Fibroblast of lung (primary cell): Measurements from ENCODE around the gene SLC36A3. TPM values are rescaled to one million over a fixed set of nuclear protein-coding genes. Genes with fewer than 3 reads are reported as not detected.

Source experiments
- DNase-seq, 2 donors: peaks; one replicate each; pipeline versions ENCODE4 v3.0.0 to v3.0.0-alpha.2; 2010; ENCODE audit warnings: low read depth in 2 of 2
- H2AFZ ChIP-seq: 2 replicates; pipeline ENCODE4 v1.5.1; 2012; ENCODE audit warnings: low read length, control low read depth, inconsistent platforms
- H3K27ac ChIP-seq: 2 replicates; pipeline ENCODE4 v1.5.1; 2011; ENCODE audit warnings: low read length, control low read depth; ENCODE audit not compliant: insufficient read depth
- H3K27me3 ChIP-seq: 2 replicates; pipeline ENCODE4 v1.5.1; 2011; ENCODE audit warnings: mild to moderate bottlenecking, low read length; ENCODE audit not compliant: control insufficient read depth, insufficient read depth
- H3K36me3 ChIP-seq: 2 replicates; pipeline ENCODE4 v1.5.1; 2011; ENCODE audit warnings: low read length; ENCODE audit not compliant: control insufficient read depth, insufficient read depth
- H3K4me1 ChIP-seq: 2 replicates; pipeline ENCODE4 v1.5.1; 2011; ENCODE audit warnings: low read length; ENCODE audit not compliant: control insufficient read depth, insufficient read depth; ENCODE audit errors: extremely low read depth
- H3K4me2 ChIP-seq: 2 replicates; pipeline ENCODE4 v1.5.1; 2011; ENCODE audit warnings: low read length, control low read depth; ENCODE audit not compliant: insufficient read depth; ENCODE audit errors: extremely low read depth
- H3K4me3 ChIP-seq, 4 experiments: fragments of 200-600 bp in 1 of 4; sonication (generic) in 1 of 4; replicated peaks in 1 of 4; 2 replicates each; pipeline ENCODE4 v1.5.1; 2011 to 2016; ENCODE audit warnings: low read length in 4 of 4, low read depth in 3 of 4, mild to moderate bottlenecking in 3 of 4, control low read depth in 2 of 4, inconsistent platforms in 1 of 4, mixed read lengths in 1 of 4; ENCODE audit not compliant: insufficient read depth in 1 of 4; ENCODE audit errors: control extremely low read depth in 1 of 4
- H3K79me2 ChIP-seq: 2 replicates; pipeline ENCODE4 v1.5.1; 2012; ENCODE audit warnings: mild to moderate bottlenecking, low read length, inconsistent platforms; ENCODE audit not compliant: control insufficient read depth, insufficient read depth
- H3K9ac ChIP-seq: 2 replicates; pipeline ENCODE4 v1.5.1; 2011; ENCODE audit warnings: mild to moderate bottlenecking, low read length, control low read depth; ENCODE audit not compliant: insufficient read depth
- H3K9me3 ChIP-seq: 2 replicates; pipeline ENCODE4 v1.5.1; 2012; ENCODE audit warnings: low read depth, low read length; ENCODE audit not compliant: control insufficient read depth, insufficient read depth
- H4K20me1 ChIP-seq: 2 replicates; pipeline ENCODE4 v1.5.1; 2011; ENCODE audit warnings: low read length; ENCODE audit not compliant: control insufficient read depth, insufficient read depth; ENCODE audit errors: extremely low read depth
- CTCF ChIP-seq, 2 donors: IDR thresholded peaks in 1 of 2; conservative IDR thresholded peaks in 1 of 2; 1 replicate in 1 of 2; 2 replicates in 1 of 2; pipeline ENCODE4 v1.5.1; 2011 to 2012; ENCODE audit warnings: low read length in 2 of 2, control low read depth in 1 of 2, inconsistent platforms in 1 of 2, low read depth in 1 of 2, mild to moderate bottlenecking in 1 of 2
- EZH2 ChIP-seq: IDR thresholded peaks from 2 replicates; pipeline ENCODE4 v1.5.1; 2012; ENCODE audit warnings: low read length, control low read depth, mild to moderate bottlenecking; ENCODE audit errors: missing control alignments
- polyA plus RNA-seq, 2 donors: library from polyadenylated mRNA; depleted of rRNA in 1 of 2; stranded (reverse) in 1 of 2; unstranded in 1 of 2; fragments of >200 nt; gene quantifications; 2 replicates each; pipeline ENCODE4 v1.2.1, GENCODE V29; 2011 to 2012; ENCODE audit warnings: missing spikeins in 1 of 2
- total RNA-seq: library from RNA; depleted of rRNA; stranded (reverse); fragments of >200 nt; gene quantifications from 2 replicates; pipeline ENCODE4 v1.2.1, GENCODE V29; 2014

Gene SLC36A3
- total and polyA plus RNA-seq, 2 donors (not counting 1 experiment from before 2014, with no cell fraction given) = not detected

- Histone ChIP-seq H3K27me3 (peaks cover 2% of the 10 kb centered on the region), H4K20me1 (no peaks in the 10 kb centered on the region), H3K36me3 (no peaks in the 10 kb centered on the region), H3K9me3 (no peaks in the 10 kb centered on the region), H3K79me2 (no peaks in the 10 kb centered on the region), H3K4me1 (no peaks in the 10 kb centered on the region), H3K4me3 (no peak overlapping the region), H3K4me2 (no peak overlapping the region), H3K9ac (no peak overlapping the region), H3K27ac (no peak overlapping the region), H2AFZ (no peak overlapping the region)
- DNase-seq = no peak
- no peak for TF ChIP-seq EZH2
- no peak for TF ChIP-seq CTCF (conservative IDR thresholded peaks at IDR 0.05 in 1 of 2, IDR thresholded peaks at IDR 0.05 in 1 of 2; ENCODE audit: low read depth in 1 of 2, low read length in 2 of 2)
Observed at GRCh38 chr5:151244206-151244605, 59.4 kb downstream of the SLC36A3 start.

- Histone ChIP-seq H3K4me2 (no peak overlapping the region), H3K9me3 (no peaks in the 10 kb centered on the region), H3K27ac (no peak overlapping the region), H3K36me3 (no peaks in the 10 kb centered on the region), H3K79me2 (no peaks in the 10 kb centered on the region), H4K20me1 (no peaks in the 10 kb centered on the region), H3K9ac (no peak overlapping the region), H2AFZ (no peak overlapping the region), H3K4me3 (no peak overlapping the region), H3K4me1 (no peaks in the 10 kb centered on the region), H3K27me3 (peaks cover 2% of the 10 kb centered on the region)
- TF ChIP-seq EZH2 = no peak
- no peak for TF ChIP-seq CTCF (conservative IDR thresholded peaks at IDR 0.05 in 1 of 2, IDR thresholded peaks at IDR 0.05 in 1 of 2; ENCODE audit: low read depth in 1 of 2, low read length in 2 of 2)
- DNase-seq = no peak
Observed at GRCh38 chr5:151243564-151243963, 60.0 kb downstream of the SLC36A3 start.

- H2AFZ ChIP-seq = no peak overlapping the region
- no peaks in the 10 kb centered on the region for H3K79me2 ChIP-seq
- H4K20me1 ChIP-seq = no peaks in the 10 kb centered on the region
- no peaks in the 10 kb centered on the region for H3K9me3 ChIP-seq
- H3K27ac ChIP-seq = no peak overlapping the region
- no peak overlapping the region for H3K4me2 ChIP-seq
- peaks cover 5% of the 10 kb centered on the region for H3K27me3 ChIP-seq
- no peaks in the 10 kb centered on the region for H3K4me1 ChIP-seq
- H3K9ac ChIP-seq = no peak overlapping the region
- no peaks in the 10 kb centered on the region for H3K36me3 ChIP-seq
- TF ChIP-seq EZH2 = no peak
- H3K4me3 ChIP-seq = no peak overlapping the region
- DNase-seq = no peak
Observed at GRCh38 chr5:151243127-151243526, 60.4 kb downstream of the SLC36A3 start.
